Tibial artery (tissue), 4 donors: ENCODE measurements around the gene ADCY3.
"Not testable (repeated sequence)": the region's sequence is repeated elsewhere in the genome, so short reads cannot be mapped to it uniquely, and the experiment has no call there.

Source experiments
- DNase-seq, 2 donors: peaks; one replicate each; pipeline ENCODE4 v3.0.0-alpha.2; 2019
- H3K27ac ChIP-seq, 2 donors: fragments of 200-600 bp; sonication (generic) in 1 of 2; 1 replicate in 1 of 2; 2 replicates in 1 of 2; pipeline ENCODE4 v1.5.1; 2018 to 2019; ENCODE audit warnings: mild to moderate bottlenecking in 1 of 2
- H3K27me3 ChIP-seq, 2 donors: fragments of 200-600 bp; sonication (generic) in 1 of 2; one replicate each; pipeline versions ENCODE4 v1.5.1 to v1.6.0; 2016 to 2019
- H3K36me3 ChIP-seq, 3 donors: fragments of 200-600 bp; sonication (generic) in 2 of 3; one replicate each; pipeline ENCODE4 v1.5.1; 2016 to 2019; ENCODE audit warnings: mild to moderate bottlenecking in 2 of 3
- H3K4me1 ChIP-seq, 4 donors: fragments of 200-600 bp; sonication (generic) in 2 of 4; 1 replicate in 3 of 4; 2 replicates in 1 of 4; pipeline ENCODE4 v1.5.1; 2016 to 2019
- H3K4me3 ChIP-seq, 2 donors: fragments of 200-600 bp; sonication (generic) in 1 of 2; 1 replicate in 1 of 2; 2 replicates in 1 of 2; pipeline ENCODE4 v1.5.1; 2018 to 2019; ENCODE audit warnings: mild to moderate bottlenecking in 2 of 2
- H3K9me3 ChIP-seq, 3 donors: fragments of 200-600 bp; sonication (generic) in 1 of 3; one replicate each; pipeline ENCODE4 v1.5.1; 2016 to 2019
- CTCF ChIP-seq, 2 experiments: fragments of 200-600 bp in 1 of 2; fragments of 450-650 bp in 1 of 2; IDR thresholded peaks; one replicate each; pipeline ENCODE4 v1.5.1; 2017 to 2019; ENCODE audit warnings: antibody characterized with exemption in 2 of 2, mild to moderate bottlenecking in 1 of 2, moderate library complexity in 1 of 2
- intact Hi-C: fragments of 100-400 bp; cut with DNase I; formaldehyde crosslinking; loops from one replicate; pipeline ENCODE4 v1.15.0; 2023; ENCODE audit warnings: low total_unique reads

The ADCY3 gene

GRCh38 chr2:24836706-24837105 is 83.3 kb downstream of the ADCY3 start:
- no peak for TF ChIP-seq CTCF (IDR thresholded peaks at IDR 0.05)
- Histone ChIP-seq H3K36me3 (peaks cover 13 to 85% (median 84%) of the 10 kb centered on the region in 3 donors), H3K27ac (no peak overlapping the region), H3K27me3 (no peaks in the 10 kb centered on the region), H3K4me3 (no peak overlapping the region), H3K9me3 (no peaks in the 10 kb centered on the region), H3K4me1 (no peaks in the 10 kb centered on the region)
- intact Hi-C loops, result no loop called here
- no peak for DNase-seq

- DNase-seq, result no peak
- Histone ChIP-seq H3K27ac (no peak overlapping the region), H3K4me3 (no peak overlapping the region), H3K27me3 (no peaks in the 10 kb centered on the region), H3K4me1 (no peaks in the 10 kb centered on the region), H3K9me3 (no peaks in the 10 kb centered on the region), H3K36me3 (peaks cover 13 to 84% (median 82%) of the 10 kb centered on the region in 3 donors)
- intact Hi-C loops, result no loop called here
- TF ChIP-seq CTCF (IDR thresholded peaks at IDR 0.05), result no peak
Observed at GRCh38 chr2:24836206-24836605, 83.8 kb downstream of the ADCY3 start.

- H3K9me3 ChIP-seq, H3K27ac ChIP-seq, H3K4me1 ChIP-seq, intact Hi-C loops, H3K27me3 ChIP-seq, H3K4me3 ChIP-seq, DNase-seq: not testable (repeated sequence)
- peaks cover 9 to 84% (median 75%) of the 10 kb centered on the region in 3 donors for H3K36me3 ChIP-seq
Observed at GRCh38 chr2:24835411-24835810, 84.6 kb downstream of the ADCY3 start.

GRCh38 chr2:24834733-24835395 is 85.2 kb downstream of the ADCY3 start:
- Histone ChIP-seq H3K4me1 (no peaks in the 10 kb centered on the region), H3K4me3 (no peak overlapping the region), H3K36me3 (peaks cover 9 to 84% (median 74%) of the 10 kb centered on the region in 3 donors), H3K27ac (no peak overlapping the region), H3K27me3 (no peaks in the 10 kb centered on the region), H3K9me3 (no peaks in the 10 kb centered on the region)
- no peak for DNase-seq
- intact Hi-C loops, result no loop called here
- TF ChIP-seq CTCF (IDR thresholded peaks at IDR 0.05), result no peak

- no peak overlapping the region for H3K27ac ChIP-seq
- no peaks in the 10 kb centered on the region for H3K4me1 ChIP-seq
- no peak for DNase-seq
- no peak overlapping the region for H3K4me3 ChIP-seq
- no peak for TF ChIP-seq CTCF (IDR thresholded peaks at IDR 0.05)
- no peaks in the 10 kb centered on the region for H3K9me3 ChIP-seq
- H3K27me3 ChIP-seq, result no peaks in the 10 kb centered on the region
- H3K36me3 ChIP-seq, result peaks cover 9 to 78% (median 69%) of the 10 kb centered on the region in 3 donors
- intact Hi-C loops, result no loop called here
Observed at GRCh38 chr2:24833821-24834732, 86.0 kb downstream of the ADCY3 start.
